Measurements from ENCODE around the gene ZNF680. TPM values are rescaled to one million over a fixed set of nuclear protein-coding genes. Genes with fewer than 3 reads are reported as not detected.
"Not testable (repeated sequence)": the region's sequence is repeated elsewhere in the genome, so short reads cannot be mapped to it uniquely, and the experiment has no call there.

ZNF680 gene
- polyA plus RNA-seq, 1 experiment = 0.66 TPM

DNA sequence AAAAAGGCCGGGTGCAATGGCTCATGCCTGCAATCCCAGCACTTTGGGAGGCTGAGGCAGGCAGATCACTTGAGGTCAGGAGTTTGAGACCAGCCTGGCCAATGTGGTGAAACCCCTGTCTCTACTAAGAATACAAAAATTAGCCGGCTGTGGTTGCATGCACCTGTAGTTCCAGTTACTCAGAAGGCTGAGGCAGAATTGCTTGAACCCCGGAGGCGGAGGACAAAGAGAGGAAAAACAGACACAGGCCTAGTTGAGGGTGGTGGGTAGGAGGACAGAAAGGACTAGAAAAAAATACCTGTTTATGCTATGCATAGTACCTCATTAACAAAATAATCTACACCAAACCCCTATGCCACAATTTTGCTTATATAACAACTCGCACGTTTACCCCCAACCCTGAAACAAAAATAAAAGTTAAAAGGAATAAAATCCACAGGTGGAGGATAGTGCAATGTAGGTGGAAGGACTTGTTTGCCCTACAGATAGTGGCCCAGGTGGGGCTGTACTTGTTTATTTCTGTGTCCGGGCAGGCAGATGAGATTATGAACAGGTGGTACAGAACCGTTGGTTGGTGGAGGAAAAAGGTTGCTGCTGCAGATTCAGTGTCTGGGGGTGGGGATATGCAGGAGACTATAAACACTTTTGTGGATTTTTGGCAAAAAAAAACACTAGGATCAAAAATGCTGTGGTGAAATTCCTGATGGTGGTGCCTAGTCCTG is 5.1 kb downstream of the ZNF680 start:
- TF ChIP-seq CTCF (IDR thresholded peaks at IDR 0.05; ENCODE audit: insufficient read depth, low read depth, low read length) = no peak
- CTCF ChIA-PET = no interaction called here
- POLR2A ChIA-PET = no interaction called here
- Histone ChIP-seq H3K4me3 (ENCODE audit: low read depth, low read length) (no peak overlapping the region), H3K36me3 (ENCODE audit: control insufficient read depth, insufficient read depth, low read length) (no peaks in the 10 kb centered on the region), H3K27me3 (ENCODE audit: control insufficient read depth, insufficient read depth, low read length) (no peaks in the 10 kb centered on the region)
- DNase-seq (ENCODE audit: low read depth) = no peak

GRCh38 chr7:64555046-64555445 is 7.8 kb downstream of the ZNF680 start:
- ChIA-PET CTCF (no interaction called here), POLR2A (no interaction called here)
- no peak for DNase-seq (ENCODE audit: low read depth)

GRCh38 chr7:64554188-64554587 is 8.7 kb downstream of the ZNF680 start:
- CTCF ChIA-PET; POLR2A ChIA-PET; H3K4me3 ChIP-seq (ENCODE audit: low read depth, low read length); DNase-seq (ENCODE audit: low read depth); H3K36me3 ChIP-seq (ENCODE audit: control insufficient read depth, insufficient read depth, low read length); H3K27me3 ChIP-seq (ENCODE audit: control insufficient read depth, insufficient read depth, low read length): not testable (repeated sequence)

More at GRCh38 chr7:64555046-64555445, 7.8 kb downstream of the ZNF680 start:
- no peaks in the 10 kb centered on the region for H3K36me3 ChIP-seq (ENCODE audit: control insufficient read depth, insufficient read depth, low read length)
- no peak for TF ChIP-seq CTCF (IDR thresholded peaks at IDR 0.05; ENCODE audit: insufficient read depth, low read depth, low read length)
- no peaks in the 10 kb centered on the region for H3K27me3 ChIP-seq (ENCODE audit: control insufficient read depth, insufficient read depth, low read length)
- no peak overlapping the region for H3K4me3 ChIP-seq (ENCODE audit: low read depth, low read length)

DNA sequence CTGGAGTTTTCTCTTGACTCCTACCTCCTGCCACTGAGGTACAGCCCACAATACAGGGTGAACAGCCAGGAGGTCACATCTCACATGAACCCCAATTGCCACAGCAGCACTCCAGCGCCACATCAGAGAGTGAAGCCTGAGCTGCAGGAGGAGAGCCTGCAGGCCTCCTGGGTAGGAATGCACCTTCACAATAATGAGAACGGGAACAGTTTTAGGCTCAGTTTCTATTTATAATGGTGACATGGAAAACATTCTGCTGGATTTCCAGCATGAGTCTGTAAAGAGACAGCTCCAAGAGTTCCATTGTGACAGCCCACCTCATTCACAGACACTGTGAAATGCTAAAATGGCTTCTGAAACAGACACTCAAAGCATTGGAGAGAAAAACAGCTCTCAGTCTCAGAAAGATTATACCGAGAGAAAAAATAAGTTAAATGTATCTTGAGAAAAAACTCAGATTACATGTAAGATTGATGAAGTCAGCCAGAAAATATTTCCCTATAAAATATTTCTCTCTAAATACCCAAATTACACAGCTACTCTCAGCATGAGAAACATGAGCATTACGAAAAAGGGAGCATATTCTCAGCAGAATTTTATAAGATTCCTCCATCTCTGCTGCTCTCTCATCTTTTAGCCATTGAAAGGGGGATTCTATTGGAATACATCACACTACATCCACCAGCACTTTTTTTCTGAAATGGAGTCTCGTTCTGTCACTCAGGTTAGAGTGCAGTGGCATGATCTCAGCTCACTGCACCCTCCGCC is 11.3 kb downstream of the ZNF680 start:
- H3K27me3 ChIP-seq (ENCODE audit: control insufficient read depth, insufficient read depth, low read length) = no peaks in the 10 kb centered on the region
- TF ChIP-seq CTCF (IDR thresholded peaks at IDR 0.05; ENCODE audit: insufficient read depth, low read depth, low read length) = no peak
- DNase-seq (ENCODE audit: low read depth) = no peak
- no peak overlapping the region for H3K4me3 ChIP-seq (ENCODE audit: low read depth, low read length)
- POLR2A ChIA-PET = no interaction called here
- no peaks in the 10 kb centered on the region for H3K36me3 ChIP-seq (ENCODE audit: control insufficient read depth, insufficient read depth, low read length)
- CTCF ChIA-PET = interaction anchor here (0.9 kb wide), 1 partner anchor 9 kb away, joined by 3 read pairs; no protein-coding TSS in a partner anchor

GRCh38 chr7:64544010-64544409 is 18.9 kb downstream of the ZNF680 start:
- Histone ChIP-seq H3K27me3 (ENCODE audit: control insufficient read depth, insufficient read depth, low read length) (no peaks in the 10 kb centered on the region), H3K4me3 (ENCODE audit: low read depth, low read length) (no peak overlapping the region), H3K36me3 (ENCODE audit: control insufficient read depth, insufficient read depth, low read length) (no peaks in the 10 kb centered on the region)
- ChIA-PET CTCF (no interaction called here), POLR2A (no interaction called here)
- no peak for DNase-seq (ENCODE audit: low read depth)
- TF ChIP-seq CTCF (IDR thresholded peaks at IDR 0.05; ENCODE audit: insufficient read depth, low read depth, low read length) = no peak

All from BJ (cell line).